ENCODE results near the gene ATXN7L1. TPM values are rescaled to one million over a fixed set of nuclear protein-coding genes. Genes with fewer than 3 reads are reported as not detected.

ATXN7L1 gene
- total RNA-seq, 1 experiment from 2014 or later = 8.8 TPM

DNA sequence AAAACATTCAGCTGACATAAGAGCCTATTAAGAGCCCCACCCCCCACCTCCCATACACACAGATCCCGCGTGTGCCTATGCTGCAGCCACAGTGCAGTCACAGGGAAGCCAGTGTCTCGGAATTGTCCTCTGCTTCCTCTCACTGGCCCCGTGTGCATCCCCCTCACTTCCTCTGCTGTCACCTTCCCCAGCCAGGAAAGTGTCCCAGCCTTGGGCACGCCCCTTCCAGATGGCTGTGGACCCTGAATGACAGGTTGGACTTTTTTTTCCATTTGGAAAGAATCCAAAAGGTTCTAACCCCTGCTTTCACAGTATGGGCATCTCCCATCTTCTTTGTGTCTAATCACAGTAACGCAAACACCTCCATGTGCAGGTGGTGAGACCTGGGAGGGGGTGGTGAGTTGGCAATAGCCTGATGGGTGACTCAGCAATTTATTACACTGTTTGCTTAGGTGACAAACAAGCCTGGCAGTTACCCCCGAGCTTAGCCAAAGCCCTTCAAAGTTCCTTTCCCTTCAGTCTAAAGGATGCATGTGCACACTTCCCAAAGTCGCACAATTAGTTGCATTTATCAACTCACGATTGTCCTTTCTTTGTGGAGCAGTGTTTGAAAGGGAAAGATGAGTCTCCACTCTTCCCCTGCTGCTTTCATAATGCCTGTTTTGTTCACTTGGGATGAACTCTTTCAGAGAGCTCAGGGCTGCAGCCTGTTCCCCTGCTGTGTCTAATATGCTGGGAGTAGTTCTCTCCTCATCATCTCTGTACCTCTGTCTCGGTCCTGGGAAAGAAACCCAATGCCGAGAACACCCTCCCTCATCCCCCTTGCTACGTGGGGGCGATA lies 227.6 kb downstream of the ATXN7L1 start:
- DNase-seq (ENCODE audit: low read depth) = peak; percentile 64

DNA sequence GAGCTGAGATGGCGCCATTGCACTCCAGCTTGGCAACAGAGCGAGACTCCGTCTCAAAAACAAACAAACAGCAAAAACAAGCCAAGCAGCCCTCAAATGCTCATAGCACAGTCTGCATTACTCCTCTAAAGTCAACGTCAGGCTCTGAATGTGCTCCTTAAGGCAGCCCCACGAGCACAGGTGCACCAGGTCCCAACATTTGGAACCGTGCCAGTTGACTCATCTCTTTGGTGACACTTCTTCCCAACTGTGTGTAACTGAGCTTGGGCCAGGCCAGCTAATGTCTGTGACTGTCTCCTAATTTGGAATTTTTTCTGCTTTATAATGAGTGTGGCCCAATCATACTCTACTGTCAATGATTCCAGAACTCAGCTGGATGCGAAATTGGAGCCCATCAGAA lies 228.8 kb downstream of the ATXN7L1 start:
- DNase-seq (ENCODE audit: low read depth) = no peak

DNA sequence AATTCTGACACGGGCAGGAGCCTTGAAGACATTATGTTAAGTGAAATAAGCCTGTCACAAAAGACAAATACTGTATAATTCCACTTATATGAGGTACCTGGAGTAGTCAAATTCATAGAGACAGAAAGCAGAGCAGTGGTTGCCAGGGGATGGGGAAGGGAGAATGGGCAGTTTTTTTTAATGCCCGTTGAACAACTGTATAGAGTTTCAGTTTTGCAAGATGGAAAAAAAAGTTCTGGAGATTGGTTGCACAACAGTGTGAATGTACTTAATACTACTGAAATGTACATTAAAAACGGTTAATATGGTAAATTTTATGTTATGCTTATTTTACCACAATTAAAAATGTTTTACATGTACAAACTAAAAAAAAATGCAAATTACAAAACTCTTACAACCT lies 231.5 kb downstream of the ATXN7L1 start:
- DNase-seq (ENCODE audit: low read depth) = no peak

DNA sequence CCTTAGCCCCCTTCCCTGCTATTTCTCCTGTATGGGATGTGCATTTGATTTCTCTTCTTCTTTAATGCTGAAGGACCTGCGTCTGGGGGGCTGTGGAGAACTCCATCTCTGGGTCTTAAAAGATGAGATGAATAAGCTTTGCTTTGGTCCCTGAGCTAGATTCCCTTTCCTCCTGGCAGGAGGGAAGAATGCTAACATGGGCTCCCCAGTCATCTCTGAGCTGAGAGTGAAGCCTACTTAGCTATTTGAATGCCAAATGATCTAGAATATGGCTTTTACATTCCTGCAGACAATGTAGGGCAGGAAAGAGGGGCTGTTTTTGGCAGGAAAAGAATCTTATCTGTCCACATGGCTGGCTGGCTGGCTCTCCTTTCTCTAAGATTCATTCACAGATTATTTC lies 232.5 kb downstream of the ATXN7L1 start:
- no peak for DNase-seq (ENCODE audit: low read depth)

GRCh38 chr7:105643384-105643783 lies 233.0 kb downstream of the ATXN7L1 start:
- DNase-seq (ENCODE audit: low read depth) = no peak

GRCh38 chr7:105642264-105642663 lies 234.1 kb downstream of the ATXN7L1 start:
- DNase-seq (ENCODE audit: low read depth) = no peak

DNA sequence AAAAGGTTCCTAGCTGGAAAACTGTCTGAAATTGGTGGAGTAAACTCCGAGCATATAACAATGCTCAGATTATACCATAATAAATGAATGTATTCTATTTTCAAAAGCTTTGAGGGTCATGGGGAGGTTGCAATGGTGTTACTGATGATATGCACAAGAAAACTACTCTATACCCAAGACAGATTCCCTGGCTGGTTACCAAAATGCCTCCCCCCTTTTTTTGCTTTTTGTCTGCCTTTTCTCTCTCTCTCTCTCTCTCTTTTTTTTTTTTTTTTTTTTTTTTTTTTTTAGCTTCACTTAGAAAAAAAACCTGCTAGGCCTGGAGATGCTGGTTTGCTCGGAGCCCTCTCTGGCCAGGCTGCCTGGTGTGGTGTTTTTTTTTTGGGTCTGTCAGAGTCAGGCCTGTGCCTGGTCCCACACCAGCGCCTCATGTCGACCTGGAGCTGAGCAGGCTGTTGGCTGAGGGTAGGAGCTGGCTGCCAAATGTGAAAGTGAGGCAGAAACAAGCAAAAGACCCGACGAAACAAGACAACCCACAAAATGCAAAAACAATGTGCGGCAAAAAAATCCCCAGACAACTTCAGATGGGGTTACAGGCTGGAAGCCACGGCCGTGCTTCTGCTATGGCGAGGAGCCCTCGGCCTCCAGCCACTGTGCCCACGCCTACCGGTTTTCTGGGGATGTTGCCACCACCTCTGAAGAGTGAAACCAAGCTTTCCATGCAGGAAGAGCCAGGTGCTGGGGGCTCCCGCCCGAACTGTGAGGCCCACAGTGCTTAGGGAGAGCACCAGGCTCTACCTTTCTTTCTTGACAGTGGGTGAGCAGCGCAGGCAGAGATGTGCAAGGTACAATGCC lies 235.2 kb downstream of the ATXN7L1 start:
- DNase-seq (ENCODE audit: low read depth) = no peak

GRCh38 chr7:105639667-105640493 lies 236.5 kb downstream of the ATXN7L1 start:
- no peak for DNase-seq (ENCODE audit: low read depth)

GRCh38 chr7:105638902-105639495 lies 237.4 kb downstream of the ATXN7L1 start:
- DNase-seq (ENCODE audit: low read depth) = no peak

- no peak for DNase-seq (ENCODE audit: low read depth)
These were observed 238.1 kb downstream of the ATXN7L1 start for GRCh38 chr7:105638334-105638733.

- no peak for DNase-seq (ENCODE audit: low read depth)
These were observed 238.6 kb downstream of the ATXN7L1 start for GRCh38 chr7:105637755-105638154.

DNA sequence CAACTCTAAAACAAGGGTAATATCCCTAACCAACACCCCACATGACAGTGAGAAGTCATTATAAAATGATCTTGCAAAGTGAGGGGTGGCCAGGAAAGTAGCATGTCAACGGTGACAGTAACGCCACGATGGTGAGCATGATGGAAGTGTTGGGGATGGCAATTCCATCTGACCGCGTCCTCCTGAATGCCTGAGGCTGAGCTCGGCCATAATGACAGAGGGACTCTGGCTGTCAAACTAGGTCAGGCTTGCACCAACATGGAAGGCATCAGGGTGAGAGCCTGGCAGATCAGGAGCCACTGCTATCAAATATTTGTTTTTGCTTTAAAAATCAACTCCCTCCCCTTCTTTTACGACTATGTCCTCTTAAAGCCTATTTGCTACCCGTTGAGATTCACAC lies 239.4 kb downstream of the ATXN7L1 start:
- DNase-seq (ENCODE audit: low read depth) = no peak

DNA sequence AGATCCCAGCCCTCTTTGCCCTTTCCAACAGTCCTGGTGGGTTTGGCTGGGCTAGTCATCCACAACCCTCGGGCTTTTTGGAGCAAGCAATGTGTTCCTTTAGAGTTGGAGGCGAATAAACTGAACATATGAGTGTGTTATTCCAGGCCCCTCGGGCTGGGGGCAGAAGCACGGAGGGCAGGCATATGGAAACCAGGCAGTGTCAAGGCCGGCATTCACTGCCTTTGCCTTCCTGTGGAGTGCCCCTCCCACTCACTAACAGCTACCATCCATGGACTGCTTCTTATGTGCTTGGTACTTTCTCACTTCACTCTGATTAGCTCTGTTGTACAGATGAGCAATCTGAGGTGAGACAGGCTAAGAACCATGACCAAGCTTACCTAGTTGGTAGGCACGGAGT lies 241.2 kb downstream of the ATXN7L1 start:
- DNase-seq (ENCODE audit: low read depth) = no peak

GRCh38 chr7:105625986-105626385 lies 250.4 kb downstream of the ATXN7L1 start:
- DNase-seq (ENCODE audit: low read depth) = no peak

GRCh38 chr7:105623906-105624305 lies 252.5 kb downstream of the ATXN7L1 start:
- no peak for DNase-seq (ENCODE audit: low read depth)

DNA sequence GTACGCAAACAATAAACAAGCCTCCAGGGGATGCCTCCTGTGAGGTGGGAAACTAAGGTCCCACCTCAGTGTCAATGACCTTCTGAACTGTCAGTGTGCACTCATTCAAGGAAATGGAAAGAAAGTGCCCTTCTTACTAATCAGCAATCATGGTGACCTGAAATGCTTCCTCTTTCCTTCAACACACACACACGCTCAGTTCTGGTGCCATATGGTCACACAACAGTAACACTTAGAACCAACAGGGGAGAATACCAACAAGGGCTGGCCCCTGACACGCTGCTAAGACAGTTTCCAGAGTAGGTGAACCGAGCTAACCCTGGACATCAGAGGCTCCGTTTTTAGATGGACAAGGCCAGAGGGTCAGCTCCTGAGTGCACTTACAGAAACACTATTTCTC lies 253.0 kb downstream of the ATXN7L1 start:
- DNase-seq (ENCODE audit: low read depth) = no peak

DNA sequence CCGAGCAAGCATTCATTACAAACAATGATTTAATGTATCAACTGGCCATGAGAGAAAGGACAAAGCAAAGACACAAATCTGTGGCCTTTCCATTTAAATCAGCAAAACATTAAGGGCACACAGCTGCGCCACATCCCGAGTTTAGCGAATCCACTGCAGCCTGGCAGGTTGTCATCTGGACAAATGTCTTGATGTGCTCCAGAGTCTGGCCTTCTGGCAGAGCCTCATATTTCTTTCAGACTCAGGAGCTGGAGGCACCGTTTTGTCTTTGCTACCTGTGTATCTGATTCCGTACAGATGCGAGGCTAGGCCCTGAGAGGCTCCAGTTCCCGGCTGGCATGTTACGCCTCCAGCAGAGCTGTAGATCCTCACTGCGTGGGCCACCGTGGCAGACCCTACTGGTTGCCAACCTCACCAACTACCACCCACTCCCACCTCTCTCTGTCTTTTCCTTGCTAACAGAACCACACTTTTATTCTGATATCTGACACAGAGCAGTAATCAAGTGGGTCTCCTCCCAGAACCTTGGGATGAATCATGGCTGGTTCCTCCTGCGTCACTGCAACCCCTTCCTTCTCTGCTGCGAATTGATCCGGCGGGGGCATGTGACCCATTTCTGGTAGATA lies 254.2 kb downstream of the ATXN7L1 start:
- DNase-seq (ENCODE audit: low read depth) = no peak

DNA sequence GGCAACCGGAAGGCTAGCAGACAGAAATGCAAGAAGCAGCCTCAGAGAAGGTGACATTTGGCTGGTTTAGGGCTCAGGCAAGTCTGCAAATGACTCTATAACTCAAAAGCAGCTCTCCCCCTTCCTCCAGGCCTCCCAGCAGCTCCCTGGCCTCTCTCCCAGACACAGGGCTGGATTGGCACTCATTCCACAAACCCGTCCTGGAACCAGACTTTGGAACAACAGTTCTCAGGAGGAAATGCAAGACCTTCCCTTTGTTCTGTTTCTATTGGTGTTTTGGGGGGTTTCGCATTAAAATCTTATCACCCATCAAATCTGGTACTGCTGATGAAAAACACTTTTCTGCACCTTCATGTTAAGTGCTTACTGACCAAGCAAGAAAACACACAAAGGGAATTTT lies 254.8 kb downstream of the ATXN7L1 start:
- DNase-seq (ENCODE audit: low read depth) = no peak

DNA sequence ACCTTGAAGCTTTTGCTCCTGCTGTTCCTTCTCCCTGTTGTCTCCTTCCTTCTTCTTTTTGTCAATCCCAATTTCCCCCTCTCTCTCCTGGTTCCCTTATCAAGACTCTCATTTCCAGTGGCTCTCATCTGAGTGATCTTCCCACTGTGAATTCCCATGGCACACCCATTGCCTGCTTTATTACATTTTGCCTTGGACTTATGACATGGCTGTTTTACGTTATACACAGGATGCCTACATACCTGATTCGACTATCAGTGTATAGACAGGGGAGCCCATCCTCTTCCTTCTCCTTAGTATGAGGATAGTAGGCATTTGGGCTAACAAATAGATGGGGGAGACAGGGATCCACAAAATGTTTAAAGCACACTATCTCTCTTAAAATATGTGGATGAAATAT lies 255.2 kb downstream of the ATXN7L1 start:
- no peak for DNase-seq (ENCODE audit: low read depth)

DNA sequence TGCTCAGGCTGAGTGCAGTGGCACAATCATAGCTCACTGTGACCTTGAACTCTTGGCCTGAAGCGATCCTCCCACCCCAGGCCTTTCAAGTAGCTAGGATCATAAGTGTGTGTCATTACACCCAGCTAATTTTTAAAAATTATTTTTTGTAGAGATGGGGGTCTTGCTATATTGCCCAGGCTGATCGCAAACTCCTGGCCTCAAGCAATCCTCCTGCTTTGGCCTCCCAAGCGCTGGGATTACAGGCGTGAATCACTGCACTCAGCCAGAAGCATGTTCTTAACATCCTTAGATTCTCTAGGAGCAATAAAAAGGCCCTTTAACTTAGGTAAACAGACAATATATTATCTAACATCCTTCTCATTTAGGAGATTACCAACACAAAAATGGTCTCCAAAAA lies 256.8 kb downstream of the ATXN7L1 start:
- no peak for DNase-seq (ENCODE audit: low read depth)

DNA sequence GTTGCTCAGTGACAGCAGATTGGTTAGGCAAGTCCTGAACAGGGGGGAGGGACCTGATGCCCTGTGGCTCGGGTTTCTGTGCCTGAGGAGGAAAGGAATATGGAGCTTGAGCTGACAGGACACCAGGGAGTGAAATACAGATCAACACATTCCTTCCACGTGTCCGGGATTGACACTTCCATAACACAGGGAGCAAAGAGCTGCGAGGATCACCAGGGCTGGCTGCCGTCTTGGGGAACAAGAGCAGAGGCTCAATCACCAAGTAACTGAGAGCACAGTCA lies 258.4 kb downstream of the ATXN7L1 start:
- no peak for DNase-seq (ENCODE audit: low read depth)

All from Daoy (cell line).